WI38 (cell line): ENCODE measurements around the gene DDRGK1.
A peak's percentile ranks its signal among the peaks of the same experiment; 100 is the strongest.
"Not testable (repeated sequence)": the region's sequence is repeated elsewhere in the genome, so short reads cannot be mapped to it uniquely, and the experiment has no call there.

Source experiments
- H3K4me3 ChIP-seq: 2 replicates; pipeline ENCODE4 v1.5.1; 2011; ENCODE audit warnings: low read depth, mild to moderate bottlenecking, control low read depth, low read length
- TF ChIP-seq, protein P1 (sequence below): IDR thresholded peaks from 2 replicates; pipeline ENCODE4 v1.5.1; 2012; ENCODE audit warnings: low read depth, mild to moderate bottlenecking, control low read depth, low read length

DDRGK1 gene

DNA sequence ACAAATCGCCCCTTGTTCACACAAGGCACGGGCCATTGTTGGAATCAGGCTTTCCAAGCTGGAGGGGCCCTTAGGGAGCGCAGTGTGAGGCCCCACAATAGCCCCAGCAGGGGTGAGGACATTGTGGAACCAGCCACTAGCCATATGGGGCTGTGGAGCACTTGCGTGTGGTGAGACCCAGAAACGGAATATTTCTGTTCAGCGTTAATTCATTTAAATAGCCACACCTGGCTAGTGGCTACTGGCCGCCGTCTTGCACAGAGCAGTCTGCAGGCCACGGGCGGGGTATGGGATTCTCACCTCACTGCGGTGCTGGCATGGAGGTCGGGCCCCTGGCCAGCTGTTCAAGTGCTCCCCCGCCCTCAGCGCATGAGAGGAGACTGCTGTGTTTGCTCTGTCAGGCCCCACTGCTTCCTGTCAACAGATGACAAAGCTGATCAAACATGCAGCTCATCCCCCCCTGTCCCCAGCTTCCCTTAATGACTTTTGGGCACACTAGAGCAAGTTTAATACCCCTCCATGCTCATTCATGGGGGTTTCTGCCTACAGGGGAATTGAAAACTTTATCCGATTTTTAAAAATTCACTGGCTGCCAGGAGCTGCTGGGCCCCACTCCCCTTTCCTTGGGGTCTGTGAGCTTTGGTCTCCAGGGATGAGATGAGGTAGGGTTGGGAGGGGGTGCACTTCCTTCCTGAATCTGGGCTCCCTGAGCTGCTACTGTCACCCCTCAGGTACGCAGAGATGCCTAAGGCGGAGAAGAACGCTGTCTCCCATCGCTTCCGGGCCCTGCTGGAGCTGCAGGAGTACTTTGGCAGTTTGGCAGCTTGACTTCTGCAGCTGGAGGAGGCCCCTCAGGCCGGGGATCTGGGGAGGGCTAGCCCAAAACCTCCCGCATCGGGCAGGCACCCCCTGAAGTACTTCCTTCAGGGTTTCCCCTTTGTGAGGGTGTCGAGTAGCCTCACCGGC, 18.4 kb upstream of the DDRGK1 start:
- H3K4me3 ChIP-seq, result no peak overlapping the region
- TF ChIP-seq, protein P1, sequence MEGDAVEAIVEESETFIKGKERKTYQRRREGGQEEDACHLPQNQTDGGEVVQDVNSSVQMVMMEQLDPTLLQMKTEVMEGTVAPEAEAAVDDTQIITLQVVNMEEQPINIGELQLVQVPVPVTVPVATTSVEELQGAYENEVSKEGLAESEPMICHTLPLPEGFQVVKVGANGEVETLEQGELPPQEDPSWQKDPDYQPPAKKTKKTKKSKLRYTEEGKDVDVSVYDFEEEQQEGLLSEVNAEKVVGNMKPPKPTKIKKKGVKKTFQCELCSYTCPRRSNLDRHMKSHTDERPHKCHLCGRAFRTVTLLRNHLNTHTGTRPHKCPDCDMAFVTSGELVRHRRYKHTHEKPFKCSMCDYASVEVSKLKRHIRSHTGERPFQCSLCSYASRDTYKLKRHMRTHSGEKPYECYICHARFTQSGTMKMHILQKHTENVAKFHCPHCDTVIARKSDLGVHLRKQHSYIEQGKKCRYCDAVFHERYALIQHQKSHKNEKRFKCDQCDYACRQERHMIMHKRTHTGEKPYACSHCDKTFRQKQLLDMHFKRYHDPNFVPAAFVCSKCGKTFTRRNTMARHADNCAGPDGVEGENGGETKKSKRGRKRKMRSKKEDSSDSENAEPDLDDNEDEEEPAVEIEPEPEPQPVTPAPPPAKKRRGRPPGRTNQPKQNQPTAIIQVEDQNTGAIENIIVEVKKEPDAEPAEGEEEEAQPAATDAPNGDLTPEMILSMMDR, result no peak

DNA sequence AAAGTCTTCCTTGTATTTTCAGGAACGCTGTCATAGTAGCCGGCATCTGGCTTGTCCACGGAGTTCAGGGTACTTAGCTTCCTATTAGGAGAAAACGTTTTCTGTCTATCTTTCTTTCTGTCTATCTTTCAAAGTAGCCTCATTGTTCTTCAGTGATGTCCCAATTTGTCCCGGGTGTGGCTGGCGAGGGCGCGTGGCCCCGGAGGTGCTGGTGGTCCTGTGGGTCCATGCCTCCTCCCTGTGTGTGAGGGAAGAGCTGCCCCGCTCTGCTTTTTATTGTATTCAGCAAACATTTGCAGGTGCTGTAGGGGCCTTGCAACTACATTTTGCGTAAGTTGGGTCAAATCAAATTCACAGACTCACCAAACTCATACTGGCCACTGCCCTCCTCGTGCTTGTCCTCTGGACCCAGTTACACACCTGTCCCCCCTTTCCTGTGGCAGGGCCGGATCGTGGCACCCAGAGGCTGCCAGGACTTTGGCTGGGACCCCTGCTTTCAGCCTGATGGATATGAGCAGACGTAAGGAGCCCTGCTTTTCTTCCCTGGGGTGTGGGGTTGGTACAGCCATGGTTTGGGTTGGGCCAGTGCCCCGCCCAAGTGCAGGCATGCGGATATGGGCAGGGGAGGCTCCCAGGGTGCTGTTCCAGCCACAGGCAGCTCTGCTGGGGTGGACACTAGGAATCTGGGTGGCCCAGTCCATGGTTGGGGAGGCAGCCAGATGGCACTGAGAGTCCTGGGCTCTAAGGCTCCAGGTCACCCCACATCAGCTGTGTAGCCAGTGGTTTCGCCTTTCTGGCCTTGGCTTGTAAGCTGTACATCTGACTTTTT, 17.1 kb upstream of the DDRGK1 start:
- H3K4me3 ChIP-seq, result no peak overlapping the region
- TF ChIP-seq, protein P1, result no peak

DNA sequence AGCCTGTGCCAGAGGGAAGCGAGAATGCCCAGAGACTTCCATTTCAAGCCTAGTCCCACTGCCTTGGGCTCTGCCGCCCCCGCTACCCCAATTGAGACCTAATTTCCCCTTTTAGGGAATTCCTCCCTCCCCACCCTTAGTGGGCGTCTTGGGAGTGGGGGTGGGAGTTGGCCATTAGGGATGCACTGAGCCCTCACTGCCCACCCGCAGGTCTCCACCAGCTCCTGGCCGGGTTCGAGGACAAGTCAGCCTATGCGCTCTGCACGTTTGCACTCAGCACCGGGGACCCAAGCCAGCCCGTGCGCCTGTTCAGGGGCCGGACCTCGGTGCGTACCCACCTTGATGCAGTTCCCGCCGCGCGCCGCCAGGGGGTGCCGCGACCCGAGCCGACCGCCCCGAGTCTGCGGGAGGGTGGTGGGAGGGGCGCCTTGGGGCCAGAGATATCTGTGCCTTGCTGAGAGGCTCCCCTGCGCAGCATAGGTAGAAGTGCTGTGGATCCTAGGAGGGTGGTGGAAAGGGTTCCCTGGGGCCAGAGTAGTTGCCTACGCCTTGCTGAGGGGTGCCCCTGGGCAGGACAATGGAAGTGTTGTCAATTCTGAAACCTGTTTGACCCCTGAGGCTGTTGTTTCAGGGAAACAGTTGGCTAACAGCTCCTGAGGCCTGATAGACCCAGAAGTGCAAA, 14.0 kb upstream of the DDRGK1 start:
- H3K4me3 ChIP-seq, result no peak overlapping the region
- TF ChIP-seq, protein P1, result peak; percentile 92

DNA sequence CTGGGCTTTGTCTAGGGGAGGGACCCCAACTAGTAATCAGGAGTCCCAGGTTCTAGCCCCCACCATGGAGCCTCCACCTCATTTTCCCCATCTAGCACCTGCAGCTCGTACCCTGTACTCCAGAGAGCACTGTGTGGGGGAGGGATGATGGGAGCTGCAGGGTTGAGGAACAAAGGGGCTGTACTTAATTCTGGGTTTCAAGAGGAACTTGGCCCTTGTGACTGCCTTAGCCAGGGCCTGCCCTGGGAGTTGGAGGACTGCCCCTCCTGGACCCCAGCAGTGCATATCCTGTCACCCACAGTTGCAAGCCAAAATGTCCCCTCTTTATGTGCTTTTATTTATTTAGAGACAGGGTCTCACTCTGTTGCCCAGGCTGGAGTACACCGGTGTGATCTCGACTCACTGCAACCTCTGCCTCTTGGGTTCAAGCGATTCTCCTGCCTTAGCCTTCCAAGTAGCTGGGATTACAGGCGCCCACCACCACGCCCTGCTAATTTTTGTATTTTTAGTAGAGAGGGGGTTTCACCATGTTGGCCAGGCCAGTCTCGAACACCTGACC, 11.0 kb upstream of the DDRGK1 start:
- not testable (repeated sequence) for H3K4me3 ChIP-seq

DNA sequence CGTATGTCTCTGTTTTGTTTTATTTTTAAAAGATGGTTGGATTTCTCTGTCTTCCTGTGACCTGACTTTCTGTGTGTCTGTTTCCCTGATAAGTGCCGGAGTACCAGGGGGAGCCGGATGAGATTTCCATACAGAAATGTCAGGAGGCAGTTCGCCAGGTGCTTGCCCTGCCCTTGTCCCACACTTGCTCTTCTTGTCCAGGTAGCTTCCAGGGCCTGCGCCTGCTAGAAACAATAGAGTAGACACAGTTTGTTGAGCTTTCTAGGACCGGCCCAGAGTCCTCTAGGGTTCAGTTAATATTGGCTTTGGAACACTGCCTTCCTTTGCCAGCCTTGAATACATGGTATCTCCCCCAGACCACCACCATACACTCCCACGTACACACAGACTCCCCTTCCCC, 8.7 kb upstream of the DDRGK1 start:
- TF ChIP-seq, protein P1, result no peak
- H3K4me3 ChIP-seq, result no peak overlapping the region

DNA sequence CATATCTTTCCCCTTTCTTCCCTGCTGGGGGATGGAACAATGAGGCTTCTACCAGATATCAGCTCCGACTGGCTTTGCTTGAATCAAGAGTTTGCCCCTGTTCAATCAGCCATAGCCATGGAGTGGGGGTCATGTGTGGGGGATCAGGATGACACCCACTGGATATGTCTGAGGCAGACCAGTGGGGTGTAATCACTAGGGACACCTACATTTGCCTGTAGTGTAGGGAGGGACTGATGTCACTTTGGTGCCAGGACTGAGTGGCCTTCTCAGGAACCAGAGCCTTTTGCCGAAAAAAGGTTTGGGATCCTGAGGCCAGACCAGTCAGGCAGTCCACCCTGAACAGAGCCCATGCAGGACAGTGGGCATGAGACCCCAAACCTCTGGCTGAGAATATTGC, 5.9 kb upstream of the DDRGK1 start:
- H3K4me3 ChIP-seq, result peak overlapping the region; percentile 86
- TF ChIP-seq, protein P1, result no peak

DNA sequence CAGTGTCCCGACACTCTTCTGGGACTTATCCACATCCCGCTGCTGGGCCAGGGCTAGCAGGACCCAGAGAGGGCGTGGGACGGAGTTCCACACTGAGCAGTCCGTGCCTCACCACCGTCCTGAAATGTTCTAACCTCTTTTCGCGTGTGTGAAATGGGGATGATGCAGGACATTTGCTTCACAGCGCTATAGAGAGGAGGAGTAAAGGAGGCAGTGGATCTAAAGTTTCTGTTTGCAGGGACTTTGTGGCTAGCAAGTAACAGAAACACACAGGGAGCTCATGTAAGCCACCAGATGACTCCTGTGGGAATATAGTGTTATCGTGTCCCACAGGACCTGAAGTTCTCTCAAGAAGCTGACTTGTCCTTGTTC, 5.5 kb upstream of the DDRGK1 start:
- TF ChIP-seq, protein P1, result no peak

More for the DNA sequence above, 5.5 kb upstream of the DDRGK1 start:
- peak overlapping the region; percentile 86 for H3K4me3 ChIP-seq
